NCI-H2081 (cell line): ENCODE measurements around the gene BORCS5.
"Not testable (repeated sequence)": the region's sequence is repeated elsewhere in the genome, so short reads cannot be mapped to it uniquely, and the experiment has no call there.

Source experiments
- DNase-seq, 2 experiments: peaks; one replicate each; lab custom pipeline; 2025; lab: John Stamatoyannopoulos, UW

BORCS5 gene

GRCh38 chr12:12393171-12393570 lies 36.3 kb downstream of the BORCS5 start:
- no peak for DNase-seq

GRCh38 chr12:12396694-12397093 lies 39.8 kb downstream of the BORCS5 start:
- peak; percentile 49 to 70 for DNase-seq

GRCh38 chr12:12397184-12397583 lies 40.3 kb downstream of the BORCS5 start:
- no peak for DNase-seq

GRCh38 chr12:12398026-12398859 lies 41.4 kb downstream of the BORCS5 start:
- DNase-seq = peak; percentile 46 to 69

GRCh38 chr12:12399161-12399560 lies 42.3 kb downstream of the BORCS5 start:
- DNase-seq = no peak

GRCh38 chr12:12399776-12400305 lies 43.0 kb downstream of the BORCS5 start:
- DNase-seq = no peak

GRCh38 chr12:12400793-12401192 lies 43.9 kb downstream of the BORCS5 start:
- DNase-seq = no peak

- DNase-seq = peak; percentile 16 to 59
These were observed 46.7 kb downstream of the BORCS5 start for GRCh38 chr12:12403264-12404248.

- no peak for DNase-seq
These were observed 47.4 kb downstream of the BORCS5 start for GRCh38 chr12:12404297-12404696.

- DNase-seq = peak; percentile 49 to 80
These were observed 49.0 kb downstream of the BORCS5 start for GRCh38 chr12:12405882-12406281.

- no peak for DNase-seq
These were observed 49.9 kb downstream of the BORCS5 start for GRCh38 chr12:12406762-12407161.

- no peak for DNase-seq
These were observed 51.4 kb downstream of the BORCS5 start for GRCh38 chr12:12408265-12408690.

GRCh38 chr12:12409337-12409736 lies 52.5 kb downstream of the BORCS5 start:
- not testable (repeated sequence) for DNase-seq

GRCh38 chr12:12415886-12416285 lies 59.0 kb downstream of the BORCS5 start:
- no peak for DNase-seq

- not testable (repeated sequence) for DNase-seq
These were observed 62.3 kb downstream of the BORCS5 start for GRCh38 chr12:12419165-12419564.

GRCh38 chr12:12423367-12423766 lies 66.5 kb downstream of the BORCS5 start:
- no peak for DNase-seq

GRCh38 chr12:12425001-12425400 lies 68.1 kb downstream of the BORCS5 start:
- no peak for DNase-seq

- DNase-seq = no peak
These were observed 68.7 kb downstream of the BORCS5 start for GRCh38 chr12:12425616-12426015.

GRCh38 chr12:12427568-12427967 lies 70.7 kb downstream of the BORCS5 start:
- DNase-seq = no peak

GRCh38 chr12:12428047-12428446 lies 71.2 kb downstream of the BORCS5 start:
- no peak for DNase-seq

GRCh38 chr12:12428961-12429657 lies 72.2 kb downstream of the BORCS5 start:
- no peak for DNase-seq

GRCh38 chr12:12432364-12432763 lies 75.5 kb downstream of the BORCS5 start:
- DNase-seq = peak; percentile 8 to 83
